Mesenchymal stem cell (in vitro differentiated cells and primary cell): Measurements from ENCODE around the gene B3GALT4.
"Not testable (repeated sequence)": the region's sequence is repeated elsewhere in the genome, so short reads cannot be mapped to it uniquely, and the experiment has no call there.

Experiments
- DNase-seq: peaks from one replicate; pipeline ENCODE4 v3.0.0-alpha.2; 2013
- H2AFZ ChIP-seq: one replicate; pipeline ENCODE4 v1.6.1; 2013; ENCODE audit warnings: low read depth, mild to moderate bottlenecking, control low read depth, inconsistent platforms, low read length, moderate library complexity
- H2AK5ac ChIP-seq: 2 replicates; pipeline ENCODE4 v1.6.1; 2013; ENCODE audit warnings: low read length, moderate library complexity, mild to moderate bottlenecking, inconsistent platforms; ENCODE audit not compliant: severe bottlenecking
- H2BK120ac ChIP-seq: one replicate; pipeline ENCODE4 v1.6.1; 2013; ENCODE audit warnings: low read depth, mild to moderate bottlenecking, inconsistent platforms, low read length, moderate library complexity
- H2BK12ac ChIP-seq, 2 experiments: one replicate each; pipeline ENCODE4 v1.6.1; 2013; ENCODE audit warnings: inconsistent platforms in 2 of 2, low read length in 2 of 2, mild to moderate bottlenecking in 2 of 2, moderate library complexity in 2 of 2, control low read depth in 1 of 2
- H2BK15ac ChIP-seq: one replicate; pipeline ENCODE4 v1.6.1; 2013; ENCODE audit warnings: mild to moderate bottlenecking, low read depth, inconsistent platforms; ENCODE audit not compliant: poor library complexity, severe bottlenecking
- H2BK5ac ChIP-seq: 2 replicates; pipeline ENCODE4 v1.6.1; 2013; ENCODE audit warnings: low read depth, mild to moderate bottlenecking, low read length, control low read depth, inconsistent platforms; ENCODE audit not compliant: poor library complexity, severe bottlenecking
- H3K14ac ChIP-seq, 2 experiments: one replicate each; pipeline ENCODE4 v1.6.1; 2013; ENCODE audit warnings: inconsistent platforms in 2 of 2, low read length in 2 of 2, control low read depth in 1 of 2, mild to moderate bottlenecking in 1 of 2, moderate library complexity in 1 of 2
- H3K18ac ChIP-seq, 2 experiments: one replicate each; pipeline ENCODE4 v1.6.1; 2013; ENCODE audit warnings: inconsistent platforms in 2 of 2, low read length in 2 of 2, control low read depth in 1 of 2, low read depth in 1 of 2, mild to moderate bottlenecking in 1 of 2
- H3K23ac ChIP-seq, 2 experiments: one replicate each; pipeline ENCODE4 v1.6.1; 2013; ENCODE audit warnings: inconsistent platforms in 2 of 2, low read length in 2 of 2, mild to moderate bottlenecking in 2 of 2, moderate library complexity in 2 of 2, control low read depth in 1 of 2
- H3K27ac ChIP-seq: 2 replicates; pipeline ENCODE4 v1.5.1; 2013; ENCODE audit warnings: mild to moderate bottlenecking, moderate library complexity, low read length, control low read depth, inconsistent platforms; ENCODE audit not compliant: poor library complexity, severe bottlenecking
- H3K27me3 ChIP-seq, 2 experiments: 2 replicates each; pipeline versions ENCODE4 v1.6.1 to v1.7.0; 2013; ENCODE audit warnings: low read length in 2 of 2, mild to moderate bottlenecking in 2 of 2, moderate library complexity in 2 of 2, control low read depth in 1 of 2, inconsistent platforms in 1 of 2; ENCODE audit not compliant: control insufficient read depth in 1 of 2, insufficient read depth in 1 of 2
- H3K36me3 ChIP-seq, 2 experiments: 2 replicates each; pipeline versions ENCODE4 v1.6.1 to v1.7.0; 2013; ENCODE audit warnings: low read length in 2 of 2, control low read depth in 1 of 2, inconsistent platforms in 1 of 2, low read depth in 1 of 2, mild to moderate bottlenecking in 1 of 2; ENCODE audit not compliant: insufficient read depth in 2 of 2, control insufficient read depth in 1 of 2
- H3K4ac ChIP-seq, 2 experiments: one replicate each; pipeline ENCODE4 v1.6.1; 2013; ENCODE audit warnings: inconsistent platforms in 2 of 2, low read length in 2 of 2, mild to moderate bottlenecking in 2 of 2, moderate library complexity in 2 of 2, control low read depth in 1 of 2, low read depth in 1 of 2
- H3K4me1 ChIP-seq: 2 replicates; pipeline ENCODE4 v1.6.1; 2013; ENCODE audit warnings: low read depth, low read length, control low read depth; ENCODE audit not compliant: control insufficient read depth, insufficient read depth
- H3K4me2 ChIP-seq: 2 replicates; pipeline ENCODE4 v1.6.1; 2013; ENCODE audit warnings: low read length, mild to moderate bottlenecking, inconsistent platforms; ENCODE audit not compliant: poor library complexity, severe bottlenecking
- H3K4me3 ChIP-seq, 2 experiments: 2 replicates each; pipeline versions ENCODE4 v1.5.1 to v1.7.0; 2013; ENCODE audit warnings: low read length in 2 of 2, mild to moderate bottlenecking in 2 of 2, control low read depth in 1 of 2, low read depth in 1 of 2; ENCODE audit not compliant: insufficient read depth in 1 of 2
- H3K79me1 ChIP-seq: replicated peaks from 2 replicates; pipeline ENCODE4 v1.6.1; 2013; ENCODE audit warnings: mild to moderate bottlenecking, control low read depth, low read length, inconsistent platforms; ENCODE audit not compliant: poor library complexity, severe bottlenecking
- H3K9ac ChIP-seq: 2 replicates; pipeline ENCODE4 v1.7.0; 2013; ENCODE audit warnings: mild to moderate bottlenecking, low read length, moderate library complexity
- H3K9me3 ChIP-seq: 2 replicates; pipeline ENCODE4 v1.7.0; 2013; ENCODE audit warnings: mild to moderate bottlenecking, low read length; ENCODE audit not compliant: control insufficient read depth
- H4K8ac ChIP-seq: one replicate; pipeline ENCODE4 v1.6.1; 2013; ENCODE audit warnings: inconsistent platforms, mild to moderate bottlenecking, low read length, moderate library complexity
- H4K91ac ChIP-seq: one replicate; pipeline ENCODE4 v1.6.1; 2013; ENCODE audit warnings: mild to moderate bottlenecking, low read length, inconsistent platforms
- WGBS: methylation state at CpG from one replicate; pipeline ENCODE4 v1.1.7; 2013; ENCODE audit warnings: mixed read lengths; 5-methylcytosine and 5-hydroxymethylcytosine counted together

B3GALT4 gene

DNA sequence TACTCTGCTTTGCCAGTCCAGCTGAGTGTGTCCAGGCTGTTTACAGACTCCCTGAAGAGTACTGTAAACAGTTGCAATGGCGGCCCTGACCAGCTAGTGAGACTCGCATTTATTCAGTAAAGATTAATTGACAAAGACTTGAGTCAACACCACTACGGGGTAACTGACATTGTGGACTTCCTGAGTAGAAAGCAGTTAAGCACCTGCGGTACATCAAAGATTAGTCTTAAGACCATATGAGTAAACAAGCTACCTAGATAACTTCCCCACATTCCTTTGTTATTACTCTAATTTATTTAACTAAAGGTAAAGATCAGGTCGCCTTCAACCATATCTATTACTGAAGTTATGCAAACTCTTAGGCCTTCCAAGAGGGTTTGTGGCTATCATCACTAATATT, 17.9 kb upstream of the B3GALT4 start:
- Histone ChIP-seq H3K23ac (no peak overlapping the region), H4K91ac (no peak overlapping the region), H2BK5ac (no peak overlapping the region), H3K14ac (no peak overlapping the region), H3K36me3 (peaks cover 26 to 71% of the 10 kb centered on the region in 2 experiments), H3K9ac (no peak overlapping the region), H2BK120ac (no peak overlapping the region), H2AK5ac (no peak overlapping the region), H2BK12ac (no peak overlapping the region), H3K27me3 (no peaks in the 10 kb centered on the region), H3K4me3 (no peak overlapping the region), H4K8ac (no peak overlapping the region), H3K4ac (no peak overlapping the region), H2AFZ (no peak overlapping the region), H3K18ac (no peak overlapping the region), H3K9me3 (no peaks in the 10 kb centered on the region), H3K27ac (no peak overlapping the region), H3K4me2 (no peak overlapping the region), H3K79me1 (peaks cover 2% of the 10 kb centered on the region), H2BK15ac (no peak overlapping the region), H3K4me1 (peaks cover 6% of the 10 kb centered on the region)
- no peak for DNase-seq
- WGBS, result 94% methylated on average over 5 of the region's 5 CpGs

DNA sequence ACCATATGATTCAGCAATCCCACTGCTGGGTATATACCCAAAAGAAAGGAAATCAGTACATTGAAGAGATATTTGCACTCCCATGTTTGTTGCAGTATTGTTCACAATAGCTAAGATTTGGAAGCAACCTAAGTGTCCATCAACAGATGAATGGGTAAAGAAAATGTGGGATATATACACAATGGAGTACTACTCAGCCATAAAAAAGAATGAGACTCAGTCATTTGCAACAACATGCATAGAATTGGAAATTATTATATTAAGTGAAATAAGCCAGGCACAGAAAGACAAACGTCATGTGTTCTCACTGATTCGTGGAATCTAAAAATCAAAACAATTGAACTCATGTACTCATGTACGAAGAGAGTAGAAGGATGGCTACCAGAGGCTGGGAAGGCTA, 14.4 kb upstream of the B3GALT4 start:
- not testable (repeated sequence) for H2BK15ac ChIP-seq, H2BK5ac ChIP-seq, H3K4ac ChIP-seq, H3K9ac ChIP-seq, H3K23ac ChIP-seq, H2BK12ac ChIP-seq, H2AK5ac ChIP-seq, H3K18ac ChIP-seq, H3K9me3 ChIP-seq, H3K4me3 ChIP-seq, H2AFZ ChIP-seq, H3K79me1 ChIP-seq, H3K27ac ChIP-seq, H3K14ac ChIP-seq, H3K27me3 ChIP-seq, H3K4me1 ChIP-seq, DNase-seq, H2BK120ac ChIP-seq, H4K91ac ChIP-seq, H4K8ac ChIP-seq, H3K4me2 ChIP-seq
- 96% methylated on average over 3 of the region's 3 CpGs for WGBS
- peaks cover 48 to 84% of the 10 kb centered on the region in 2 experiments for H3K36me3 ChIP-seq

DNA sequence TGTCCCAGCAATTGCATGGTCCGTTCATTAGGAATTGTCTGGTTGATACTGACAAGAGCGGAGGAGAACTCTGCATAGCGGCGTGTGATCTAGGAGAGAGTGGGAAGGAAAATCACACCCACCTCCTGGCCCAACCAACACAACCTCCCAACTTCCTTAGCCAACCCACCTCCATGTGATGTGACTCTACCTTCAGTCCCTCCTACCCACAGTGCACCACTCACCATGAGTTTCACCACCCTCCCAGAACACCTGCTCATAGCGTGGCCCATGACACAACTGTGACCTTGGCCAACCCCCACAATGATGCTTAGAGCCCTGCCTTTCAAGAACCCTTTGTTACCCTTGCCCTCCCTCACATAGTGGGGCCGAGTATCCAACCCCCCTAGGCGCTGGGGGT, 12.9 kb upstream of the B3GALT4 start:
- H3K36me3 ChIP-seq, result peaks cover 52 to 88% of the 10 kb centered on the region in 2 experiments
- no peak overlapping the region for H2BK5ac ChIP-seq
- H4K8ac ChIP-seq, result no peak overlapping the region
- H3K4me1 ChIP-seq, result peaks cover 6% of the 10 kb centered on the region
- no peak overlapping the region for H3K18ac ChIP-seq
- peaks cover 13% of the 10 kb centered on the region for H3K79me1 ChIP-seq
- no peak overlapping the region for H3K4ac ChIP-seq
- H3K27me3 ChIP-seq, result no peaks in the 10 kb centered on the region
- no peak overlapping the region for H3K4me2 ChIP-seq
- no peak overlapping the region for H2BK120ac ChIP-seq
- no peak overlapping the region for H3K4me3 ChIP-seq
- no peak overlapping the region for H3K9ac ChIP-seq
- H4K91ac ChIP-seq, result no peak overlapping the region
- no peak overlapping the region for H2AFZ ChIP-seq
- H3K14ac ChIP-seq, result no peak overlapping the region
- no peak overlapping the region for H2AK5ac ChIP-seq
- H2BK12ac ChIP-seq, result no peak overlapping the region
- no peak overlapping the region for H3K27ac ChIP-seq
- H3K23ac ChIP-seq, result no peak overlapping the region
- no peak overlapping the region for H2BK15ac ChIP-seq
- WGBS, result 88% methylated on average over 7 of the region's 7 CpGs
- DNase-seq, result no peak
- no peaks in the 10 kb centered on the region for H3K9me3 ChIP-seq

DNA sequence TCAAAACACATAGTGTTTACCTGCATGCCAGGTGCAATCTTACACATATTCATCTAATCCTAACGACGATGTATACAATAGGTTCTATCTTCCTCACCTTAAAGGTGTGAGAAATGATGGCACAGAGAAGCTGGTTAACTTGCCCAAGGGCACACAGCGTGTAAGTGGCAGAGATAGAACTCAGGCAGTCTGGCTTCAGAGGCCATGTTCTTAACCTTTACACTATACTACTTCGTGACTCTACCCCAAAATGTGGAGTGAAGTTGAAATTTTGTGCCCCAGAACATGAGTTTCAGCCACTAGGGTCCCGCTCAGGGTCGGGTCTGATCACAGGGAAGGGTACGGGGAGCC, 5.8 kb upstream of the B3GALT4 start:
- Histone ChIP-seq H3K18ac (peak overlapping the region; percentile 90 to 93), H4K8ac (peak overlapping the region; percentile 93), H3K27me3 (no peaks in the 10 kb centered on the region), H2BK12ac (no peak overlapping the region), H3K4me1 (peaks cover 9% of the 10 kb centered on the region), H4K91ac (peak overlapping the region; percentile 87), H3K4ac (peak overlapping the region; percentile 78 to 97), H2AK5ac (peak overlapping the region; percentile 38), H3K9ac (peak overlapping the region; percentile 99), H2BK120ac (peak overlapping the region; percentile 91), H2BK5ac (peak overlapping the region; percentile 67), H3K79me1 (peaks cover 26% of the 10 kb centered on the region), H2AFZ (peak overlapping the region; percentile 94), H3K27ac (peak overlapping the region; percentile 95), H3K36me3 (peaks cover 44 to 77% of the 10 kb centered on the region in 2 experiments), H3K4me2 (peak overlapping the region; percentile 80), H3K9me3 (no peaks in the 10 kb centered on the region), H3K23ac (no peak overlapping the region), H2BK15ac (peak overlapping the region; percentile 71), H3K4me3 (peak overlapping the region; percentile 76 to 91), H3K14ac (peak overlapping the region in 1 of 2 experiments; percentile 90)
- WGBS, result 0% methylated on average over 6 of the region's 7 CpGs
- DNase-seq, result no peak
